ENCODE results near the gene PLXDC1.

PLXDC1 gene

DNA sequence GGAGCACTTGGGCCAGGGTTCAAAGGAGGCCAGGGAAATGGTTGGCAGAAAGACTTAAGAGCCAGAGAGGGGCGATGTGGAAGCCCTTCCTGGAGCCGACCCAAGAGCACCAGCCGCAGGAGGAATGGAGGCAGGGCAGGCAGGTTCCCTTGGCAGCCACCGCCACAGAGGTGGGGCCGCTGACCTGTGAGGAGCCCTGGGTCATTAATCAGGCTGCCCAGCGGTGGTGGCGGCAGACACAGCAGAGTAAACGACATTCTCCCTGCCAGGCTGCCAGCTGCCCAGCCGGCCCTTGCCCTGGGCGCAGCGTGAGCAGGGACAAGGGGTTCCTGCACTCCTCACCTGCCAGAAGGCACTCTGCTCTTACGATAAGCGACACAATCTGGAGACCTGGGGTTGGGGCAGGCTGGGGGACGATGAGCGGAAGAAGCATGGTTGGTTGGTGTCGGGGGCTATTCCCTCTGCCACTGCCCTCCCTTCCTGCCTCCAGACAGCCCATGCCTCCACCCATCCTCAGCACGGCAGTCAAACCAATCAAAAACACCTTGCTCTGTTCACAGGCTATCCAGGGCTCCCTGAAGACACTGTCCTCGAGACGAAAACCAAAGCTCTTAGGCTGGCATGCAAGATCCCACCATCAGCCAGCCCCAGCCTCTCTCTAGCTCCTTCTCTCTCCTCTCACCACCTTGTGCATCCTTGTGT is 40.9 kb downstream of the PLXDC1 start:
- TF ChIP-seq, protein P1, sequence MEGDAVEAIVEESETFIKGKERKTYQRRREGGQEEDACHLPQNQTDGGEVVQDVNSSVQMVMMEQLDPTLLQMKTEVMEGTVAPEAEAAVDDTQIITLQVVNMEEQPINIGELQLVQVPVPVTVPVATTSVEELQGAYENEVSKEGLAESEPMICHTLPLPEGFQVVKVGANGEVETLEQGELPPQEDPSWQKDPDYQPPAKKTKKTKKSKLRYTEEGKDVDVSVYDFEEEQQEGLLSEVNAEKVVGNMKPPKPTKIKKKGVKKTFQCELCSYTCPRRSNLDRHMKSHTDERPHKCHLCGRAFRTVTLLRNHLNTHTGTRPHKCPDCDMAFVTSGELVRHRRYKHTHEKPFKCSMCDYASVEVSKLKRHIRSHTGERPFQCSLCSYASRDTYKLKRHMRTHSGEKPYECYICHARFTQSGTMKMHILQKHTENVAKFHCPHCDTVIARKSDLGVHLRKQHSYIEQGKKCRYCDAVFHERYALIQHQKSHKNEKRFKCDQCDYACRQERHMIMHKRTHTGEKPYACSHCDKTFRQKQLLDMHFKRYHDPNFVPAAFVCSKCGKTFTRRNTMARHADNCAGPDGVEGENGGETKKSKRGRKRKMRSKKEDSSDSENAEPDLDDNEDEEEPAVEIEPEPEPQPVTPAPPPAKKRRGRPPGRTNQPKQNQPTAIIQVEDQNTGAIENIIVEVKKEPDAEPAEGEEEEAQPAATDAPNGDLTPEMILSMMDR (IDR thresholded peaks at IDR 0.05; ENCODE audit: extremely low read depth, missing control alignments): no peak

DNA sequence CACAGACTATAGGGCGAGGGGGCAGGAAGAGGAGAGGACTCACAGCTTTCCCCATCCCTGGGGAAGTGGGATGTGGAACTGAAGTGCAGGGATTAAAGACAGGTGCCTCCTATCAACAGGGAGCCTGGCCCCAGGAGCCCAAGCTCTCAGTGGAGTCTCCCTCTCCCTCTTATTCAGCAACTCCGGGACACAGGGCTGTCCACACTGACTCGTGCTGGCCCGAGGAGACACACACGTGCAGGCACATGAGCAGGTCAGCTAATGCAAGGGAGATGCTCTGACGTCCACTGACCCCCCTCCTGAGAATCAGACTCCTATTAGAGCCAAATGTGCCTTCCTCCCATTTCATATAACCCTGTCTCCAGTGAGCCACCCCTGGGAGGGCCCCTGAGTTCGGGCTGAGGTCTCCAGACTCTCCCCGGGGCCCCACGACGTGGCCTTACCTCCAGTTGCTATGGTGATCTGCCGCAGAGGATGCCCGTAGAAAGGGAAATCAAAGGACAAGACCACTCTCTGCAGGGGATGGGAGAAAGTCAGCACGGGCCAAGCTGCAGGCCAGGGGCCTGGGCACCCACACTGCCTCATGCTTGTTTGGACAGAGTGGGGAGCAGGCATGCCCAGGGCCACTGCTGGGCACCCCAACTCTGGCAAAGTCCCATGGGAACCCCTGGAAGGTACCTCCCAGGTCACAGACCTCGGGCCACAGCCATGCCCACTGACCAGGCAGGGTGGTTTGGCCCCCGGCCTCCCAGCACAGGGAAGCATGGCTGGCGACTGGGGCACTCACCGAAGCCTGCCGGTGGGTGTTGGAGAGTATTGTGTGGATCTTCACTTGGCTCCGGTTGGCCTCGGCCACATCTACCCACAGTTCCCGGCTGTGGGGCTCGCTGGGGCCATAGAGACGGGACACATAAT is 42.7 kb downstream of the PLXDC1 start:
- no peak for DNase-seq (ENCODE audit: low spot score)
- TF ChIP-seq, protein P1 (IDR thresholded peaks at IDR 0.05; ENCODE audit: extremely low read depth, missing control alignments): no peak

More for the DNA sequence above, 40.9 kb downstream of the PLXDC1 start:
- DNase-seq (ENCODE audit: low spot score): no peak

DNA sequence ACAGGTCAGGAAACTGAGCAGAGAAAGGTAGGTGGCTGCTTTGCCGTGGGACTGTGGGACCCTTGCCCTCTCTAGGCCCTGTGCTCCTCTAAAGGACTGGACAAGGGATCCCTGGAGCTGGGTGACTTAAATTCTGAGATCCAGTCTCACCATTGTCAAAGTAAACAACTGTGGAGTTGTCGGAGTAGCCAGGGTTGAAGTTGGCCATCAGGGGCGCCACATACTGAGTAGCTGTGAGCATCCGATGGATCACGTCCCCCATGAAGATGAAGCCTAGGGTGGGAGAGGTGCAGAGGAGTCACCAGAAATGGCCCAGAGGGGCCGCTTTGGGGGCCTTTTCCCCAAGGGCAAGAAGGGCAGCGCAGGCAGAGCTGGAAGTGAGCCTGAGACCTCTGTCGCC is 43.5 kb downstream of the PLXDC1 start:
- no peak for DNase-seq (ENCODE audit: low spot score)
- TF ChIP-seq, protein P1 (IDR thresholded peaks at IDR 0.05; ENCODE audit: extremely low read depth, missing control alignments): no peak

DNA sequence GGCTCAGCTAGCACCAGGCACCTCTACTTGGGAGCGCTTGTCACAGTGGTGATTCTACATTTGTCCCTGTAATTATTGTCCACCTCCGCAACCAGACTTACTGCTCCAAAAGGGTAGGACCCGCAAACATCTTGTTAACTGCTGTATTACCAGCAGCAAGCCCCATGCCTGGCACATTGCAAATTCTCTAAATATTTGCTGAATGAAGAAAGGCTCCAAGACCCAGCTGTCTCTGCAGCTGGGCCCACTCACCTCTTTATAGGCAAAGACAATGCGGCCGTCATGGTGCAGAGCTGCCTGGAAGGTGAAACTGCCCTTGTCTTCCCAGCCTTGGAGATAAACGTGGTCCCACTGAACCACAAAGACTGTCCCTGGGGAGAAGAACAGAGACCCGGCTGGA is 44.3 kb downstream of the PLXDC1 start:
- TF ChIP-seq, protein P1 (IDR thresholded peaks at IDR 0.05; ENCODE audit: extremely low read depth, missing control alignments): no peak
- DNase-seq (ENCODE audit: low spot score): no peak

DNA sequence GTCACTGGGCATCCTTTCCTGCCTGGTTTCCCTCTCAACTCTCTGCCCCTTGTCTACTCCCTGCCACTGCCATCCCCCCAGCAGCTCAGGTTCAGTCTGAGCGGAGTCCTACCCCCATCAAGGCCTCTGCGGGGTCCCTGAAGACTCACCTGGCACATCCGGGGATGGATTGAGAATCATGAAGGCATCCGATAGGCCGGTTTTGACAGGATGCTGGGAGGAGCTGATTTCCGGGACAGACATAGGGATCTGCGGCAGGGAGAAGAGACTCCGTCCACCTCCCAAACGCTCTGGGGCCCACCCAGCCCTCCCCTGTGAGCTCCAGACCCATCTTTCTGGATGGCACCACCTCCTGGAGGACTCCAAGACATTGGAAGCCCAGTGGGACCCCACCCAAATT is 45.7 kb downstream of the PLXDC1 start:
- no peak for DNase-seq (ENCODE audit: low spot score)
- TF ChIP-seq, protein P1 (IDR thresholded peaks at IDR 0.05; ENCODE audit: extremely low read depth, missing control alignments): no peak

DNA sequence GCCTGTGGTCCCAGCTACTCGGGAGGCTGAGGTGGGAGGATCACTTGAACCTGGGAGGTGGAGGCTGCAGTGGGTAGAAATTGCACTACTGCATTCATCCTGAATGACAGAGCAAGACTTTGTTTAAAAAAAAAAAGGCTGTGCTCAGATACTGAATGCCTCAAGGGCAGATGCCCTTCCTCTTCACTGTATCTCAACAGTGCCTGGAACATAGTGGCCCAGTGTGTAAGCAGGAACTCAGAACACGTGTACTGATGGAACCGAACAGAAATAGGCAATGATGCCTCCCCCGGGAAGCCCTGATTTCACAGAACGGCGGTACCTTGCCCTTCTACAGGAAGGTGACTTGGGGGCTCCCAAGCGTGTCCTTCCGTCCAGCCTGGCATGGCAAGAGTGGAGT is 46.8 kb downstream of the PLXDC1 start:
- TF ChIP-seq, protein P1 (IDR thresholded peaks at IDR 0.05; ENCODE audit: extremely low read depth, missing control alignments): no peak
- DNase-seq (ENCODE audit: low spot score): no peak

DNA sequence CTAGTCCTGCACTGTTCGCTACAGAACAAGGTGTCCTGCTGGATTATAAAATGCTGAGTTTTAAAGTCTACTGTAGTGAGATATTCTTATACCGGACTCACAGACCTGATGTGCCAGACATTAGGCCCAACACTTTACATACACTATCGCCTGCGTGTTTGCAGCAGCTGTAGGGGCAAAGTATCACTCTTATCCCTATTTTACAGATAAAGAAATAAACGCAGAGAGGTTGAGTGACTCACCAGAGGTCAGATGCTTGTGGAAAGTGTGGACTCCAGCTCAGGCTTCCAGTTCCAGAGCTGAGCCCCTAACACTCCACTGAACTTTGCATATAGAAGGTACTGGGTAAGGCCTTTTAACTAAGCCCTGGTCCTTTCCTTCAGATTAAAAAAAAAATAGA is 47.4 kb downstream of the PLXDC1 start:
- no peak for DNase-seq (ENCODE audit: low spot score)
- TF ChIP-seq, protein P1 (IDR thresholded peaks at IDR 0.05; ENCODE audit: extremely low read depth, missing control alignments): no peak

Data from GM20000 (cell line).